22Rv1 (cell line): ENCODE data around the gene LIPA.

Source experiments
- ZFX ChIP-seq: fragments of 450-650 bp; IDR thresholded peaks from 2 replicates; pipeline ENCODE4 v1.6.1; 2017; ENCODE audit warnings: antibody characterized with exemption, borderline replicate concordance
- TF ChIP-seq, protein P1 (sequence below): fragments of 450-650 bp; IDR thresholded peaks from 2 replicates; pipeline ENCODE4 v1.5.1; 2017; ENCODE audit warnings: mild to moderate bottlenecking

DNA sequence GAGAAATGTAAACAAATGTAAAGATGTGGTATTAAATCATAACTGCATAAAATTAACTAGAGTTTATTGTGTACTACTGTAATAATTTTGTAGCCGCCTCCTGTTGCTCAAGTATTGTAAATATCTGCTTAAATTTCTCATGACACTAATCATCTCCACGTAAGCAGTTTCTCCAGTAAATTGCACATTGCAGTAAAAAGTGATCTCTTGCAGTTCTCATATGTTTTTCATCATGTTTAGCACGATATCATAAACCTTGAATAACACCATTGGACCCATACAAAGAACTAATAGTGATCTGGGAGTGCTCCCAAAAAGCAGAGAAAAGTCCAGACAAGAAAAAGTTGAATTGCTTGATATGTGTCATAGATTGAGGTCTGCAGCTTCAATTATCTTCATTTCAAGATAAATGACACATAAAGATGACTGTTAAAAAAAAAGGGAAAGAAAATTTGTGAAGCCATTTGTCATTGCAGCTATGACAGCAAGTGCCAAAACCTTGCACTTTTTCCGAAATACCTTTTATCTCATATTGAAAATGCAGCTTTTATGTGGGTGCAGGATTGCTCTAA, 15.3 kb downstream of the LIPA start:
- TF ChIP-seq, protein P1, sequence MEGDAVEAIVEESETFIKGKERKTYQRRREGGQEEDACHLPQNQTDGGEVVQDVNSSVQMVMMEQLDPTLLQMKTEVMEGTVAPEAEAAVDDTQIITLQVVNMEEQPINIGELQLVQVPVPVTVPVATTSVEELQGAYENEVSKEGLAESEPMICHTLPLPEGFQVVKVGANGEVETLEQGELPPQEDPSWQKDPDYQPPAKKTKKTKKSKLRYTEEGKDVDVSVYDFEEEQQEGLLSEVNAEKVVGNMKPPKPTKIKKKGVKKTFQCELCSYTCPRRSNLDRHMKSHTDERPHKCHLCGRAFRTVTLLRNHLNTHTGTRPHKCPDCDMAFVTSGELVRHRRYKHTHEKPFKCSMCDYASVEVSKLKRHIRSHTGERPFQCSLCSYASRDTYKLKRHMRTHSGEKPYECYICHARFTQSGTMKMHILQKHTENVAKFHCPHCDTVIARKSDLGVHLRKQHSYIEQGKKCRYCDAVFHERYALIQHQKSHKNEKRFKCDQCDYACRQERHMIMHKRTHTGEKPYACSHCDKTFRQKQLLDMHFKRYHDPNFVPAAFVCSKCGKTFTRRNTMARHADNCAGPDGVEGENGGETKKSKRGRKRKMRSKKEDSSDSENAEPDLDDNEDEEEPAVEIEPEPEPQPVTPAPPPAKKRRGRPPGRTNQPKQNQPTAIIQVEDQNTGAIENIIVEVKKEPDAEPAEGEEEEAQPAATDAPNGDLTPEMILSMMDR = no peak
- no peak for TF ChIP-seq ZFX
